DMS53 (cell line): ENCODE measurements around the gene SRI.
A peak's percentile ranks its signal among the peaks of the same experiment; 100 is the strongest.
"Not testable (repeated sequence)": the region's sequence is repeated elsewhere in the genome, so short reads cannot be mapped to it uniquely, and the experiment has no call there.

Experiments used
- DNase-seq: peaks from one replicate; lab custom pipeline; 2025; lab: John Stamatoyannopoulos, UW

Gene SRI, protein sequence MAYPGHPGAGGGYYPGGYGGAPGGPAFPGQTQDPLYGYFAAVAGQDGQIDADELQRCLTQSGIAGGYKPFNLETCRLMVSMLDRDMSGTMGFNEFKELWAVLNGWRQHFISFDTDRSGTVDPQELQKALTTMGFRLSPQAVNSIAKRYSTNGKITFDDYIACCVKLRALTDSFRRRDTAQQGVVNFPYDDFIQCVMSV

DNA sequence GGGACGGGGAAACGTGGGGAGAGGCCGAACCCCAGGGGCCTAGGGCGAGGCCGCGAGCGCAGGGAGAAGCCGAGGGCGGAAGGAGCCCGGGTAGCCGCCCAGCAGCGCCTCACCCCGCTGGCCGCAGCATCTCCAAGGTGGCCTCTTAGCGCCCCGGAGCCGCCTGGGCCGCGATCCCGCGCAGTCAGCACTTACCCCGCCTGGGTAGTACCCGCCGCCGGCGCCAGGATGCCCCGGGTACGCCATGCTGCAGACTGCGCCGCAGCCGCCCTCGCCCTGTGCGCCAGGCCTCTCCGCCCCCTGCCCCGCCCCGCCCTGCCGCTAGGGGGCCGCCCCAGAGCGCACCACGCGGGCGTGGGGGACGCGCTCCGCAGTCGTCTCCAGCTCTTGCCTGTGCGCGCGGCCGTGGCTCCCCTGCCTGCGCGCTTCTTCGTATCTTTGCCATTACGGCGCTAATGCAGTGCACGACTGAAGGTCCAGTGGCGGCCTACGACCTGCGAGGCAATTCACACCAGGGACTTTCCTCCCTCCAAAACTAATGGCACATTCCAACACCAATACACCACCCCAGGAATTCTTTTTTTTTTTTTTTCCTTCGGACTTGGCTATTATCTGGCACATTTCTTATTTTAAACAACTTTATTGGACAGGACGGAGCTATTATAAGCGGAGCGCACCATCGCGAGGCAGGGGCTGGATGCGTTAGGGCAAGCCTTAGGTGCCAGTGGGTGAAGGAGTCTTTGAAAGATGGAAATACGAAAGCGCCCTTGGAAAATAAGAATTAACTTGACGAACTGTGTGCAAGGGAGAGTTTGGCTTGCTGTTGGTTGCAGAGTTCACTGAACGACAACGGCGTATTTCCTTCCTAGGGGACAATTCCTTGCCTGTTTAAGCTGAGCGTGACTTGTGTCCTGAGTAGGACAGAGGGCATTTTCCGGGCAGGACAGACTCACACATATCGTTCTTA is at the start of gene SRI:
Gene SRI, minus strand, starts transcription at position 258 of the 967 bp plus-strand sequence. Its CDS starts 12 bp downstream, at position 246.
- peak; percentile 98 for DNase-seq

DNA sequence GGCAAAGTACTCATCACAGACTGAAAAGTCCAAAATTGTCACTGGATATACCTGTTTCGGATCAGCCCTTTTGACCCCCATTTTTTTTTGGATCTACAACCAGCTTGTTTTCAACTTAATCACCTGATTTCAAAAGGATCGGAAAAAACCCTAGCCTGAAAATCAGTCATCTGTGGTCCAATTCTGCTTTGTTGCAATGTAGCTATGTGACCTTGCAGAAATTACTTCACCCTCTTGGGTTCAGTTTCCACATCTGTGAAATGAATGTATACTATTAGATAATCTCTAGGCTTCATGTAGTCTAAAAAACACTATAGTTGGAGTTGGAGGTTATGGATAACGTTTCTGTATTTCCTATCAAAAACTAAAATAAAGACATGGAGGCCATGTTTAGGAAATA is 49.7 kb upstream of the SRI start:
- DNase-seq = no peak

DNA sequence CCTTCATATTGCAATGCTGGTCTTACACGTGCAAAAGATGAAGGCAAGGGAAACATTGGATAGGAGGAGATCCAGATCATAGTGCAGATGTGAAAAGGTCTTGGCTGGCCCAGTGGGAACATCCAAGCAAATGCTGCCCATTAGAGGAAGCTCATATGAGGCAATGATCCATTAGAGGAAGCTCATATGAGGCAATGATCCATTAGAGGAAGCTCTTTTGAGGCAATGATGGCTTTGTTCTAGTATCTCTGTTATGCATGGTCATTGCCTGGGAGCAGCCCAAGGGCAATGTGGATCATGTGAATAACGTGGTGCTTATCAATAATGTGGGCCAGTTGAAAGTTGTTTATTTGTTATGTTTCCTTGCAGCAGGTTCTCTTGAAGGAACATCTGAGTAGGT is 49.0 kb upstream of the SRI start:
- DNase-seq = no peak

DNA sequence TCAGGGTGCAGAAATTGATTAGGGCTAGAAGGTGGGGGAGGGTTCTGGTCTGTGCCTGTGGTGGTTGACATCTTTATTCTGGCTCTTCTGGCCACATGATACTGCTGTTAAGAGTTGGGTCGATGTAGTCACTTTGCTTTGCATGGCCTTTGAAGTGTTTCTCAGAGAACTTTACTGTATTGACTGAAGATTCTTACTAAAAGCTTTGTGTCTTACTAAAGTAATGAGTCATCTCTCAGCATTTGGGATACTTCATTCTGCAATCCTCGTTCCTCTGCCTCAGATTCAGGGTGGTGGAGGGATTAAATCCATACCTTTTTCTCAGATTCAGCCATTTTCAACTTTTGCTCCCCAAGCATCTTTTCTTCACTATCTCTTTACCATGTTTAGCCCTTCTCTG is 48.2 kb upstream of the SRI start:
- no peak for DNase-seq

DNA sequence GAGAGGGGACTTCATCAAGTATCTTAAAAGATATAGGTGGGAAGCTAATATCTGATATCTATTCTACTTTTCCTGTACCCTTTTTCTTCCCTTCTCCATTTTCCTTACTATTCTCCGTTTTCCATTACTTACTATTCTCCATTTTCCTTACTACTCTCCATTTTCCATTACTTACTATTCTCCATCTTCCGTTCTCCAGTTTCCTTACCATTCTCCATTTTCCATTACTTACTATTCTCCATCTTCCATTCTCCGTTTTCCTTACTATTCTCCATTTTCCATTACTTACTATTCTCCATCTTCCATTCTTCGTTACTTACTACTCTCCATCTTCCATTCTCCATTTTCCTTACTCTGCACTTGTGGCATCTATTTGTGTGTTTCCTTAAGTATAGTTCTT is 47.6 kb upstream of the SRI start:
- no peak for DNase-seq

DNA sequence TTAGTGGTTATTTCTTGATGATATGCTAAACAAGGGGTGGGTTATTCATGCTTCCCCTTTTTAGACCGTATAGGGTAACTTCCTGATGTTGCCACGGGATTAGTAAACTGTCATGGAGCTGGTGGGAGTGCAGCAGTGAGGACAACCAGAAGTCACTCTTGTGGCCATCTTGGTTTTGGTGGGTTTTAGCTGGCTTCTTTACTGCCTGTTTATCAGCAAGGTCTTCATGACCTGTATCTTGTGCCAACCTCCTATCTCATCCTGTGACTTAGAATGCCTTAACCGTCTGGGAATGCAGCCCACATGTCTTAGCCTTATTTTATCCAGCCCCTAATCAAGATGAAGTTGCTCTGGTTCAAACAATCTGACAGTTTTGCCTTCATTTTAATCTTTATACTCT is 45.1 kb upstream of the SRI start:
- DNase-seq = not testable (repeated sequence)

DNA sequence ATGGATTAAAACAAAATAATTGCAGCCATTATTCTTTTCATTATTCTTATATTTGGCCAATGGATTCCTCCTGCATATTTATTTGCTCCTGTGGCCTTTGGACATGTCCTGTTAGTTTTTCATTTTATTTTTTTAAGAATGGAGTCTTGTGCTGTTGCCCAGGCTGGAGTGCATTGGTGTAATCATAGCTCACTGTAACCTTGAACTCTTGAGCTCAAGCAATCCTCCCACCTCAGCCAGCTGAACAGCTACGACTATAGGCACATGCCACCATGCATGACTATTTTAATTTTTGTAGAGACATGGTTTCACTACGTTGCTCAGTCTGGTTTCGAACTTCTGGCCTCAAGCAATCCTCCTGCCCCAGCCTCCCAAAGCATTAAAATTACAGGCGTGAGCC is 42.7 kb upstream of the SRI start:
- DNase-seq = no peak

DNA sequence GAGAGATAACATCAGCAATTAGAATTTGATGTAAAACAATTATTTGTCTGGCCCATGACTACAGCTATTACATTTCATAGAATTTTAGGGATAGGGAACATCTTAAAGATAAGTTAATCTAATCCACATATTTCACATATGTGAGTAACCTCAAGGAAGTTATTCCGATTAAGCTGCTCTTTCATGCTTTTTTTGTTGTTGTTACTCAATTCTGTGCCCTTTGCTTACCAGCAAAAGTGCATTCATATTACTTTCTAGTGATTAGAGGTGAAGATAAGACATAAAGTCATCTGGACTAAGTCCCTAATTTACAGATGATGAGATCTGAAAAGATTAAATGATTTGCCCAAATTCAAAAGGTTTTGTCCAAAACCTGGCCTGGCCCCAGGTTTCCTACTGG is 40.9 kb upstream of the SRI start:
- DNase-seq = no peak

DNA sequence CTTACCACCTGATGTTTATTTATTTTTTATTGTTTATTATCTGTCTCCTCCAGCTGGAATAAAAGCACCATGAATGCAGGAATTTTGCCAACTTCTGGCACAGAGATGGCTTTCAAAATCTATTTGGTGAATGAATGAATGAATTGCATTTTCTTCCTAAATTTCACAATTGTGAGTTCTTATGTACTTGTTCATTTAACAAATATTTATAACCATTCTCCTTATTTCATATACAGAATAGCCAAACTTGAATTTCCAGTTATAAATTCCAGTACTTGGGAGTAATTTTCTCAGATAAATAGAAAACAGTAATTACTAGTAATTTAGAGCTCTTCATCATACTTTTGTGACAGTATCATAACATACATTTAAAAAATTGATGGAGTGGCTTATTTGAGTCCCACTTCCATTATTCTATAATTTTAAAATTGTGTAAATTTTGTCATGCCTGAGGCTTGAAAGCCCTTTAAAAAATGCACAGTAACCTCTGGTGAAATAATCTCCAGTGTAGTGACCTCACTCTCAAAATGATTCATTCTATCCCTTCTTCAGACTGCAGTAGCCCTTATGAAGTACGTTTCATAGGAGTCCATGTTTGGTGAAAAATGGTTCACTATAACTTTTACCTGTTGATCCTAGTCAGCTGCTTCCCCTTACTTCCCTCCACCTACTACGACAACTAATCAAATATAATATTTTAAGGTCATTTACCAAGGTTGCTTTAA is 40.0 kb upstream of the SRI start:
- DNase-seq = no peak

DNA sequence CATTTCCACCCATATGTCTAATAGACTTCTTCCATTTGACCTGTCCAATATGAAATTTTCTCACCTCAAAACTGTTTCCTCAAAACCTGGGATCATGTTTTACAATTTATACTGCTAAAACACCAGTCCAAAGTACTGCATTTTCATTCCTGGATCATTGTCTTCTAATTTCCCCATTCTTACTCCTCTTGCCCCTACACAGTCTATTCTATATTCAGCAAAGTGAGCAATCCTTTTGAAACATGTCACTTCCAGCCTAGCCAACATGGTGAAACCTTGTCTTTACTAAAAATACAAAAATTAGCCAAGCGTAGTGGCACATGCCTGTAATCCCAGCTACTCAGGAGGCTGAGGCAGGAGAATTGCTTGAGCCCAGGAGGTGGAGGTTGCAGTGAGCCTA is 38.5 kb upstream of the SRI start:
- DNase-seq = not testable (repeated sequence)

DNA sequence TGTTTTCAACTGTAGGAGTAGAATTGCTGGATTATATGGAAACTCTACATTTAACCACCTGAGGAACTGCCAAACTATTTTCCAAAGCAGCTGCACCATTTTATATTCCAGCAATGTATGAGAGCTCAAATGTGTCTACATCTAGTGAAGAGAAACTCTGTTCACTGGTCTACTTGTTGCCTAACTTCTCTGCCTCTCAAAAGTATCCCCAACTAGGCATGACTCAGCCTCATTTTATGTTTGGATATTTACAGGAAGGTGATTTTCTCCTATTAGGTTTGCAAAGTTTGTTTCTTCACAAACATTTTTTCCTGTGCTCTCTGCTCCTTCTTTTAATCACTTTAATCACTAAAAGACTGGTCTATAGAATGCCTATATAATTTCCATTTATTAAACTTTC is 37.1 kb upstream of the SRI start:
- DNase-seq = no peak

DNA sequence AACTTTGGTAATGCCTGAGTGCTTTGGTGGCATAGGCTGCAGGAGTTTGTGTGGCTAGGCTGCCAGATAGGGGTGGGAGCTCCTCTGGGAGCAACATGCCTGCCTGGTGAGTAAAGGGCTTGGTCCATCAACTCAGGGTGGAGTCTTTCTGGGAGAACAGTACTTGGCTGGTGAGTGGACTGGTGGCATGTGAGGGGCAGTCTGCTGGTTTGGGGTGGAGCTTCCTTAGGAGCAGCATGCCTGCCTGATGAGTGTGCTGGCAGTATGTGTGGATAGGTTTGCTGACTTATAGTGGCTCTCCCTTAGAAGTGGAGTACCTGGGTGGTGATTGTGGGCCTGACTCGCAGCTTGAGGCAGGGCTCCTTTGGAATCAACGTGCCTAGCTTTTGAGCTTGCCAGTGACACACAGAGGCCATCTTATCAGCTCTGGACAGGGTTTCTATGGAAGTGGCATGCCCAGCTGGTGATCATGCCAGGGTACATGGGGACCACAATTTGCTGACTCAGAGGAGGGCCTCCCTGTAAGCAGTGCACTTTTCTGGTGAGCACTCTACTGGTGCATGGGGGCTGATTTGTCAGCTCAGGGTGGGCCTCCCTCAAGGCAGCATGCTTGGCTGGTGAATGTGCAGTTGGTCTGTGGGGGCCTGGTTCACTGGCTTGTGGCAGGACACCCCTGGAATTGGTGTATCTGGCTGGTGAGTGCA is 35.0 kb upstream of the SRI start:
- peak; percentile 19 for DNase-seq

DNA sequence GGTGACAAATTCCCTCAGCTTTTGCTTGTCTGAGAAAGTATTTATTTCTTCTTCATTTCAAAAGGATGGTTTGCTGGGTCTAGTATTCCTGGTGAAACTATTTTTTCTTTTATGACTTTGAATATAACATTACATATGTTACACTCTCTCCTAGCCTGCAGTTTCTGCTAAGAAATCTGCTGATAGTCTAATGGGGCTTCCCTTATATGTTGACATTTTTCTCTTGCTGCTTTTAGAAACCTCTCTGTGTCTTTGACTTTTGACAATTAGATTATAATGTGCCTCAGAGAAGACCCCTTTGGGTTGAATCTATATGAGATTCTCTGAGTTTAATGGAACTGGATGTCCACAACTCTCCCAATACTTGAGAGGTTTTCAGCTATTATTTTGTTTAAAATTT is 33.8 kb upstream of the SRI start:
- DNase-seq = no peak

DNA sequence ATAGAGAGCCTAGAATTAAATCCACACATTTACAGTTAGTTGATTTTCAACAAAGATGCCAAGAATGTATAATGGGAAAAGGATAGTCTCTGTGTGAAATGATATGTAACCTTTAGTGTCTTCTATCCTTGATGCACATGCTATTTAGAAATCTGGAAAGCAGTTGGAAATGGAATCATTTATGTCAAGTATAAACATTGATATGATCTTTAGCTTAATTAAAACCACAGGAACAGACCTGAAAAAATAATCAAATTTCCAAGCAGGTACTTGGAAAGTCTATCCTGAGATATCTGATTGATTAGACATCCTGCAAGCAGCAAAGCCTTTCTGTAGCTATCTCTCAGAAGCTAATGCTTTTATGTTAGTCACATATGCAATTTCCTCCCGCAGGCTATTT is 24.4 kb upstream of the SRI start:
- no peak for DNase-seq

DNA sequence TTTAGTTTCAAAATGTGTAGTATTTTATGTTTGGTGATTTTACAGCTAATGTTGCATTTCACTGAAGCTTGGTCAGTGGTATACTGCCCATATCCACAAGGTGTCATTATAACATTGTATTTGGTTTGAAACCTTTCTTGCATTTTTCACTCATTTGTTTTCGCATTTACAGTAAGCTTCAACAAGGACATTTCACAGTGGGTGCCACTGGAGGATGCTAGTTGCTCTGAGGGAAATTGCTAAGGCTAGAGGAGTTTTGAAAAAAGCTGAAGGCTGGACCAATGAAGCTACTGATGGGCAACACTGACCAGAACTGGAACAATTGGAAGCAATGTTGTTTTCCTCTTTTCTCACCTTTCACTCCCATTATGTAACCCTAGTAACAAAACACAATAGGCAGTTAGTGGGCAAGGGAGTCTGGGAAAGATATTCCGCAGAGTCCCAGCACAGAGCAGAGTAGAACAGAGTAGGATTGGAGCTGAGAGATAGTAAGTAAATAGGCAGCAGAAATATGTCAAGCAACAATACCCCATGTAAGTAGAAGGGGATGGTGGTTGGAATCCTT is 23.6 kb upstream of the SRI start:
- peak; percentile 93 for DNase-seq

DNA sequence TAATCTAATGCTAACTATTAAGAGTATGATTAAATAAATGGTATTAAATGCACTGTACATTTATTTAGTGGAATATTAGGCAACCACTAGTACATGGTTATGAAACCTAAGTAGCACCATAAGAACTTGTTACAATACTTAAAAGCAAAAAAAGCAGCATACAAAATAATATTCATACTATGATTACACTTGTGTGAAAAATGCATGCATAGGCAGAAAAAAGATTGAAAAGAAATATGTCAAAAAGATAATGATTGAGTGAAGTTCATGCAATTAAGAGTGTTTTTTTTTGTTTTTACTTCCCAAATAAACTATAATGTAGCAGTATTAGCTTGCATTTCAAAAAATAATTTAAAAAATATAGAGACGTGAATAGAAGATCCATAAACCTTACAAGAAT is 20.0 kb upstream of the SRI start:
- DNase-seq = no peak

DNA sequence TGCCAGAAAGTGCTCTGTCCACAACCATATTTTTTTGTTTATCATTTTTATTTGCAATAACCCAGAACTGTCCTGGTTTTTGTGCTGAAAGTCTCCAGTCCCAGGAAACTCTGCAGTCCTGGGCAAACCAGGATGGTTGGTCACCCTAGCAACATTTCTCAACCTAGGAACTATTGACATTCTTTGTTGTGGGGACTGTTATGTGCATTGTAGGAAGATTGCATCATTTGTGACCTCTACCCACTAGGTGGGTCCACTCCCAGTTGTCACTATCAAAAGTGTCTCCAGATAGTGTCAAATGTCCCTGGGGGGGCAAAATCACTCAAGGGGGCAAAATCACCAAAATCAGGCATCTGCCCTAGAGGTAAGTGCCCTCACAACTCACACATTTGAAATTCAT is 14.0 kb upstream of the SRI start:
- peak; percentile 42 for DNase-seq

DNA sequence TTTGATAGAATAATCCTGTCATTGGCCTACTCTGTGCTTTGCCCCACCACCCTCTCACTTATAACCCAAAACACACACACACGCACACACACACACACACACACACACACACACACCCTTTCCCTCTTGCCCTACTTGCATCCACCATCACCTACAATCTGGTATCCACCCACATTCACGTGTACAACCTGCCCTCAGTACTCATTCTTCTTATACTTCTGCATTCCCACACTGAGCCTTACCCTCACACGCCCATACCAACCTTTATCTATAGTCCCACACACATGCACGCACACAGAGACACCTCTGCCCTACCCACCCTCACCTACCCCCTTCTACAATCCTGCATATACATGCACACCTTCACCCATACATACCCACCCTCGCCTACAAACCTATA is 10.8 kb upstream of the SRI start:
- no peak for DNase-seq

DNA sequence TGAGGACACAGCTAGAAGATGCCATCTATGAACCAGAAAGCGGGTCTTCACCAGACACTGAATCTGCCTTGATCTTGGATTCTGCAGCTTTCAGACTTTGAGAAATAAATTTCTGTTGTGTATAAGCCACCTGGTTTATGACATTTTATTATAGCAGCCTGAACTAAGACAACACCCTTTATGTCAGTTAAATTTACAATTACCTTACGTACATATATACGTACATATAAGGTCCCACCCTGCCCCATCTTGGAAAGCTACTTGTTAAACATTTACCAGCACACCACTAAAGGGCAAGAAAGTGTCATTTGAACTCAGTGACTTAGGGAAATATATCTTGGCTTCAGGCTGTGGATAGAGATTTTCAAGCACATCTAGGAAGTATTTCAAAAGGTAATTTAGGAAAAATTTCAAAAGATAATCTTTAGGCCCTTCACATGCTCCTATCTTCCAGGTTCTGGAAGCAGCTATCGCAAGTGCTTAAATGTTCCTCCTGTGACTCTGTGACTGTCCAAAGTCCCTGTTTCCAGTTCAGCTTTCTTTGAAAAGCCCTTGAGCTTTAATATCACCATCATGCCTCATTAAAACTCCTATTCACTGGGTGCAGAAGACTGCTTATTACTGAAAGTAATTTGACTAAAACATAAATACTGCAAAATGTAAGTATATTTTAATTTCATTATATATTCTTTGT is 9.6 kb upstream of the SRI start:
- DNase-seq = no peak

DNA sequence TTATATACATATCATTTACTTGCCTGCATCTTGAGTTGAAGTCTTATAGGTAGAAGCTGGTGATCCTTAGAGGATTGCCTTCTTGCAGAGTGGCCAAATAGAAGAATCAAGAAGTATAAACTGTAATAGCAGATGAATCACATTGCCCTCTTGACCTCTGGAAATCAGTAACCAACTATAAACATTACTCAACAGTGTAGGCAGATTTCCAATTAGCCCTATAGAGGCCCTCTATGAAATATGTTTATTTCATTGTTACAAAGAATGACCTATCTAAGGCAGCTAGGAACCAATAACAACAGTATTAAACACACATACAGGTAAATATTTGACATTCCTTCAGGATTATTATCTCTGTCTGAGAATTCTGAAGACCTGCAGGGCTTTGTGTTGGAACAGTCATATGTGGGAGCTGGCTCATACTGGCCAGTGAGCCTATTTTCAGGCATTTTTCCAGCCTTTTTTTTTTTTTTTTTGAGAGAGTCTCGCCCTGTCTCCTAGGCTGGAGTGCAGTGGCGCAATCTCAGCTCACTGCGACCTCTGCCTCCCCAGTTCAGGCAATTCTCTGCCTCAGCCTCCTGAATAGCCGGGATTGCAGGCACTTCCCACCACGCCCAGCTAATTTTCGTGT is 7.2 kb upstream of the SRI start:
- peak; percentile 96 for DNase-seq

DNA sequence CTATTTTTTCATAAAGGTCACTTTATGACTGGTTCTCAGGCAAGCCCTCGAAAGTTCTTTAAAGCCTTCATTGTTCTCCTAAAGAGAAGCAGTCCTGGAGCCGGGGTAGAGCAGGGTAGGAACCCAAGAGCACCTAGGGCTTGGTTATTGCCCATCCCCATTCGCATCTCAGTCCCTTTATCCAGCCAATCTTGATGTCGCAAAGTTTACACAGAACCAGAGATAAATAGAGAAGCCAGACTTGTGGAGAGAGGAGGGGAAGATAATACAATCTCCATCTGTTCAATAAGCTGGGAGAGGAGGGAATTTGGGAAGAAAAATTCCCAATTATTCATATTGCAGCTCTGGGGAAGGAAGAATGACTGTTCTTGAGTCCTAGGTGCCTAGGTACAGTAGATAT is 6.4 kb upstream of the SRI start:
- DNase-seq = peak; percentile 30
